ENCODE measurements around the gene TTC33. TPM values are rescaled to one million over a fixed set of nuclear protein-coding genes. Genes with fewer than 3 reads are reported as not detected.

Gene TTC33
- total RNA-seq, 2 donors from 2014 or later = 10.6 to 19.8 TPM

DNA sequence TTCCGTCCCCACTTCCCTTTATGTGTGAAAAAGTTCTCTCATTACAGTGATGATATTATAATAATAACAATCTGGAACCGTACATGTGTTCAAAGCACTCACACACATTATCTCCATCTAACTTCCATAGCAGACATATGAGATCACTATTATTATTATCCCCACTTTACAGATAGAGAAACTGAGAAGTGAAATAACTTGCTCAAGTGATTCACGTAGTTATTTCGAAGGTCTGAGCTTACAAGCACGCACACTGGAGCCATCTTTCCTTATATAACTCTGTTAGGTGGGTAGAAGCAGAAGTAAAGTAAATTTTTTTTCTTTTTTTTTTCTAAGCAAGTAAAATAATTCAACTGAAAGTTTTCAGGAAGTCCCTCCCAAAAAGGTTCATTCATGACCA, 139.0 kb downstream of the TTC33 start:
- Histone ChIP-seq H3K4me1 (no peaks in the 10 kb centered on the region), H3K9ac (ENCODE audit: low read depth in 2 of 2, low read length in 2 of 2) (no peak overlapping the region), H3K9me3 (no peaks in the 10 kb centered on the region), H3K27me3 (no peaks in the 10 kb centered on the region), H3K27ac (no peak overlapping the region), H3K4me3 (no peak overlapping the region), H3K36me3 (no peaks in the 10 kb centered on the region)
- intact Hi-C loops (cut with DNase I) = no loop called here
- DNase-seq = no peak
- TF ChIP-seq, protein P1, sequence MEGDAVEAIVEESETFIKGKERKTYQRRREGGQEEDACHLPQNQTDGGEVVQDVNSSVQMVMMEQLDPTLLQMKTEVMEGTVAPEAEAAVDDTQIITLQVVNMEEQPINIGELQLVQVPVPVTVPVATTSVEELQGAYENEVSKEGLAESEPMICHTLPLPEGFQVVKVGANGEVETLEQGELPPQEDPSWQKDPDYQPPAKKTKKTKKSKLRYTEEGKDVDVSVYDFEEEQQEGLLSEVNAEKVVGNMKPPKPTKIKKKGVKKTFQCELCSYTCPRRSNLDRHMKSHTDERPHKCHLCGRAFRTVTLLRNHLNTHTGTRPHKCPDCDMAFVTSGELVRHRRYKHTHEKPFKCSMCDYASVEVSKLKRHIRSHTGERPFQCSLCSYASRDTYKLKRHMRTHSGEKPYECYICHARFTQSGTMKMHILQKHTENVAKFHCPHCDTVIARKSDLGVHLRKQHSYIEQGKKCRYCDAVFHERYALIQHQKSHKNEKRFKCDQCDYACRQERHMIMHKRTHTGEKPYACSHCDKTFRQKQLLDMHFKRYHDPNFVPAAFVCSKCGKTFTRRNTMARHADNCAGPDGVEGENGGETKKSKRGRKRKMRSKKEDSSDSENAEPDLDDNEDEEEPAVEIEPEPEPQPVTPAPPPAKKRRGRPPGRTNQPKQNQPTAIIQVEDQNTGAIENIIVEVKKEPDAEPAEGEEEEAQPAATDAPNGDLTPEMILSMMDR (IDR thresholded peaks at IDR 0.05) = no peak

GRCh38 chr5:40615586-40616170, 140.1 kb downstream of the TTC33 start:
- Histone ChIP-seq H3K36me3 (no peaks in the 10 kb centered on the region), H3K9ac (ENCODE audit: low read depth in 2 of 2, low read length in 2 of 2) (no peak overlapping the region), H3K4me1 (no peaks in the 10 kb centered on the region), H3K27me3 (no peaks in the 10 kb centered on the region), H3K9me3 (no peaks in the 10 kb centered on the region), H3K4me3 (no peak overlapping the region), H3K27ac (peak overlapping the region; percentile 39)
- intact Hi-C loops (cut with DNase I) = no loop called here
- TF ChIP-seq, protein P1 (IDR thresholded peaks at IDR 0.05) = no peak
- DNase-seq = no peak

GRCh38 chr5:40614923-40615585, 140.7 kb downstream of the TTC33 start:
- Histone ChIP-seq H3K9me3 (no peaks in the 10 kb centered on the region), H3K27ac (peak overlapping the region; percentile 39), H3K4me1 (no peaks in the 10 kb centered on the region), H3K4me3 (no peak overlapping the region), H3K27me3 (no peaks in the 10 kb centered on the region), H3K9ac (ENCODE audit: low read depth in 2 of 2, low read length in 2 of 2) (no peak overlapping the region), H3K36me3 (no peaks in the 10 kb centered on the region)
- TF ChIP-seq, protein P1 (IDR thresholded peaks at IDR 0.05) = no peak
- no peak for DNase-seq
- intact Hi-C loops (cut with DNase I) = no loop called here

GRCh38 chr5:40614466-40614865, 141.3 kb downstream of the TTC33 start:
- H3K9ac ChIP-seq (ENCODE audit: low read depth in 2 of 2, low read length in 2 of 2) = no peak overlapping the region
- no peak overlapping the region for H3K27ac ChIP-seq
- intact Hi-C loops (cut with DNase I) = no loop called here
- no peaks in the 10 kb centered on the region for H3K36me3 ChIP-seq
- no peaks in the 10 kb centered on the region for H3K27me3 ChIP-seq
- TF ChIP-seq, protein P1 (IDR thresholded peaks at IDR 0.05) = no peak
- no peak overlapping the region for H3K4me3 ChIP-seq
- no peaks in the 10 kb centered on the region for H3K4me1 ChIP-seq
- no peaks in the 10 kb centered on the region for H3K9me3 ChIP-seq
- DNase-seq = no peak

DNA sequence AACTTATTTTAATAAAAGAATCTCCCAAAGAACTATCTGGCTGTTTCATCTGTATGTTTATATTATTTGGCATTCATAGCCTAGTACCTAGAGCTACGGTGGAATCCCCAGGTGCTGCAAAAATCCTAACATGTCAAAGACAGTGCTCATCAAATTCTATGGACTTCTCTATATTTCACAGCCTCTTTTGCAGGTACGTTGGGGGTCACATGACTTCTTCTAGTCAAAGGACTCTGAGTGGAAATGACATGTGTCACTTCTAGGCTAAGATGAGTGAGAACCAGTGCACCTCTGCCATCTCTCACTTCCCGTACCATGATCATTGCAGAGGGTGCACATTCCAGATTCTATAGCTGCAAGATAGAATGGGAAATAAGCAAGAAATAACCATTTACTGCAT, 148.6 kb downstream of the TTC33 start:
- Histone ChIP-seq H3K4me1 (no peaks in the 10 kb centered on the region), H3K9ac (ENCODE audit: low read depth in 2 of 2, low read length in 2 of 2) (no peak overlapping the region), H3K9me3 (no peaks in the 10 kb centered on the region), H3K27ac (no peak overlapping the region), H3K4me3 (no peak overlapping the region), H3K27me3 (no peaks in the 10 kb centered on the region), H3K36me3 (no peaks in the 10 kb centered on the region)
- intact Hi-C loops (cut with DNase I) = no loop called here
- DNase-seq = no peak
- TF ChIP-seq, protein P1 (IDR thresholded peaks at IDR 0.05) = no peak

All from colonic mucosa (tissue), 4 donors.